HepG2 (cell line): Measurements from ENCODE around the gene RAB11FIP5. TPM values are rescaled to one million over a fixed set of nuclear protein-coding genes. Genes with fewer than 3 reads are reported as not detected.

ENCODE experiments used
- AGO2 ChIP-seq: fragments of 200-400 bp; formaldehyde crosslinking; optimal IDR thresholded peaks from 2 replicates; pipeline ENCODE3; 2017; ENCODE audit warnings: mild to moderate bottlenecking, low read depth, low read length, moderate library complexity
- CCDC6 ChIP-seq: sonication (generic); formaldehyde crosslinking; IDR thresholded peaks from 2 replicates; pipeline ENCODE4 v1.8.1; 2022; ENCODE audit warnings: mild to moderate bottlenecking, missing genetic modification reagents, moderate library complexity
- CENPT ChIP-seq: sonication (generic); formaldehyde crosslinking; IDR thresholded peaks from 2 replicates; pipeline ENCODE4 v1.8.0; 2022; ENCODE audit warnings: low read depth, mild to moderate bottlenecking, moderate library complexity, missing genetic modification reagents
- EEA1 ChIP-seq: sonication (generic); formaldehyde crosslinking; IDR thresholded peaks from 2 replicates; pipeline ENCODE4 v1.5.1; 2020; ENCODE audit warnings: mild to moderate bottlenecking, missing genetic modification reagents, borderline replicate concordance
- EHMT2 ChIP-seq: fragments of 200-600 bp; sonication (generic); IDR thresholded peaks from 2 replicates; pipeline ENCODE4 v1.7.0; 2017; ENCODE audit warnings: antibody characterized with exemption, low read depth, low read length, borderline replicate concordance
- FOXJ3 ChIP-seq: sonication (generic); formaldehyde crosslinking; IDR thresholded peaks from 2 replicates; pipeline ENCODE4 v1.4.0; 2020; ENCODE audit warnings: missing genetic modification reagents, mild to moderate bottlenecking, borderline replicate concordance
- HOXA3 ChIP-seq: sonication (generic); formaldehyde crosslinking; IDR thresholded peaks from 2 replicates; pipeline ENCODE4 v1.5.0; 2020; ENCODE audit warnings: missing genetic modification reagents
- JUNB ChIP-seq: sonication (generic); formaldehyde crosslinking; IDR thresholded peaks from 2 replicates; pipeline ENCODE4 v1.8.0; 2022; ENCODE audit warnings: missing genetic modification reagents, mild to moderate bottlenecking, borderline replicate concordance
- PAF1 ChIP-seq: IDR thresholded peaks from 2 replicates; pipeline ENCODE4 v1.6.1; 2016; ENCODE audit warnings: missing genetic modification reagents, missing compliant biosample characterization
- ZFP36L2 ChIP-seq: sonication (generic); formaldehyde crosslinking; IDR thresholded peaks from 2 replicates; pipeline ENCODE4 v1.4.0; 2020; ENCODE audit warnings: missing genetic modification reagents
- ZNF124 ChIP-seq: sonication (generic); formaldehyde crosslinking; IDR thresholded peaks from 2 replicates; pipeline ENCODE4 v1.4.0; 2020; ENCODE audit warnings: missing genetic modification reagents
- ZNF570 ChIP-seq: sonication (generic); formaldehyde crosslinking; IDR thresholded peaks from 2 replicates; pipeline ENCODE4 v1.4.0; 2020; ENCODE audit warnings: mild to moderate bottlenecking, missing genetic modification reagents, borderline replicate concordance
- ZNF670 ChIP-seq: sonication (generic); formaldehyde crosslinking; IDR thresholded peaks from 2 replicates; pipeline ENCODE4 v1.8.0; 2022; ENCODE audit warnings: mild to moderate bottlenecking, missing genetic modification reagents, borderline replicate concordance
- ZNF75D ChIP-seq: sonication (generic); formaldehyde crosslinking; IDR thresholded peaks from 2 replicates; pipeline ENCODE4 v1.8.1; 2023; ENCODE audit warnings: missing genetic modification reagents, mild to moderate bottlenecking, borderline replicate concordance
- ZNF777 ChIP-seq: sonication (generic); formaldehyde crosslinking; IDR thresholded peaks from 2 replicates; pipeline ENCODE4 v1.4.0; 2020; ENCODE audit warnings: missing genetic modification reagents
- polyA plus RNA-seq, 8 experiments: library from polyadenylated mRNA; depleted of rRNA in 3 of 8; stranded (reverse) in 7 of 8; unstranded in 1 of 8; fragments of >200 nt; fragmentation: Illumina TruSeq in 4 of 8; extraction: Trizol in 4 of 8; gene quantifications; 2 replicates each; pipeline versions ENCODE4 v1.2.1 to v1.2.3, GENCODE V29; 2011 to 2016; ENCODE audit warnings: low read depth in 4 of 8, missing spikeins in 1 of 8, mixed read lengths in 1 of 8; ENCODE audit not compliant: insufficient read depth in 1 of 8
- total RNA-seq, 5 experiments: library from RNA; depleted of rRNA; stranded (reverse); fragments of >200 nt; fragmentation: Illumina TruSeq; extraction: Trizol; gene quantifications; 2 replicates each; pipeline ENCODE4 v1.2.3, GENCODE V29; 2016; ENCODE audit warnings: low read depth in 1 of 5
- TF ChIP-seq, protein P1 (sequence below): fragments of 450-650 bp; IDR thresholded peaks from 2 replicates; pipeline ENCODE4 v1.6.1; 2017; ENCODE audit warnings: mild to moderate bottlenecking
- TF ChIP-seq, protein P2 (sequence below): sonication (generic); formaldehyde crosslinking; IDR thresholded peaks from 2 replicates; pipeline ENCODE4 v1.4.0; 2020; ENCODE audit warnings: missing genetic modification reagents
- TF ChIP-seq, protein P3 (sequence below): IDR thresholded peaks from 2 replicates; pipeline ENCODE4 v1.6.1; 2018; ENCODE audit warnings: missing genetic modification reagents, mild to moderate bottlenecking, missing compliant biosample characterization
- TF ChIP-seq, protein P4 (sequence below): sonication (generic); formaldehyde crosslinking; IDR thresholded peaks from 2 replicates; pipeline ENCODE4 v1.4.0; 2020; ENCODE audit warnings: low read depth, mild to moderate bottlenecking, missing genetic modification reagents
- TF ChIP-seq, protein P5 (sequence below): sonication (generic); formaldehyde crosslinking; IDR thresholded peaks from 2 replicates; pipeline ENCODE4 v1.4.0; 2020; ENCODE audit warnings: mild to moderate bottlenecking, low read depth, missing genetic modification reagents

RAB11FIP5 gene
- total and polyA plus RNA-seq, 2 of the 13 experiments (the other 11 are each of a cell fraction or from before 2014, with no cell fraction given): 9.4 to 22.9 TPM

DNA sequence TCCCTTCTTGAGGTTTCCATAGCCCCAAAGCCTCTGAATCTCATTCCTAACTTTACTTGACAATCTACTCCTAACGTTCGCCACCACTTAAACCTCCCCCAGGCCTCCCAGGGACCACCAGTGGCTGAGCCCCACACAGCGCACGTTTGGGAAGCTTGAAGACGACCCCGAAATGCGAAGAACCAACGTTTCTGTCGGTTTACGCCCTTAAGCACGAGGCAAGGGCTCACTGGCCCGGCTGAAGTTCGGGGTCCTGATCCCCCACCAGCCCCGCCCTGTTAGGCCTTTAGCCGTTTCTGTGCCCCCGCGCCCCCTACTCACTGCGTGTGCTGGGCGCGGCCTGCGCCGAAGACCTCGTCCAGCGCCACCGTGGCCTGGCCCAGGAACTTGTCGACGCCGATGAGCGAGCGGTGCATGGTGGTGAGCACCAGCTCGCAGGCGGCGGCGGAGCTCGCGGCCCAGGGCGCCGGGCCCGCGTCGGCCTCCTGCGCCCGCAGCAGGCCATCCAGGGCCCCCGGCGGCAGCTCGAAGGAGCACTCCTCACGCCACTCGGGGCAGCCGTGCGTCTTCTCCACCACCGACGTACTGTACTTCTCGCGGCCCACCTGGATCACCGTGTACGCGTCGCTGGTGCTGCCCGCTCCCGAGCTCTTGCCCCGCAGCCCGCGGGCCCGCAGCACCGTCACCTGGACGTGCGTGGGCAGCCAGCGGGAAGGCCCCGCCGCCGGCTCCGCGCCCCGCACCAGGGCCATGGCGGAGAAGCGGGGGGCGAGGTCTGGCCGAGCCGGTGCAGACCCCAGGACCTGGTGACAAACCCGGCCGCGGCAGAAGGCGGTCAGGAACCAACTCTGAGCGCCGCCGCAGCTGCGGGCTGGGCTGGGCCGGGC, 479 bp downstream of the RAB11FIP5 start (continued):
- TF ChIP-seq, protein P1, sequence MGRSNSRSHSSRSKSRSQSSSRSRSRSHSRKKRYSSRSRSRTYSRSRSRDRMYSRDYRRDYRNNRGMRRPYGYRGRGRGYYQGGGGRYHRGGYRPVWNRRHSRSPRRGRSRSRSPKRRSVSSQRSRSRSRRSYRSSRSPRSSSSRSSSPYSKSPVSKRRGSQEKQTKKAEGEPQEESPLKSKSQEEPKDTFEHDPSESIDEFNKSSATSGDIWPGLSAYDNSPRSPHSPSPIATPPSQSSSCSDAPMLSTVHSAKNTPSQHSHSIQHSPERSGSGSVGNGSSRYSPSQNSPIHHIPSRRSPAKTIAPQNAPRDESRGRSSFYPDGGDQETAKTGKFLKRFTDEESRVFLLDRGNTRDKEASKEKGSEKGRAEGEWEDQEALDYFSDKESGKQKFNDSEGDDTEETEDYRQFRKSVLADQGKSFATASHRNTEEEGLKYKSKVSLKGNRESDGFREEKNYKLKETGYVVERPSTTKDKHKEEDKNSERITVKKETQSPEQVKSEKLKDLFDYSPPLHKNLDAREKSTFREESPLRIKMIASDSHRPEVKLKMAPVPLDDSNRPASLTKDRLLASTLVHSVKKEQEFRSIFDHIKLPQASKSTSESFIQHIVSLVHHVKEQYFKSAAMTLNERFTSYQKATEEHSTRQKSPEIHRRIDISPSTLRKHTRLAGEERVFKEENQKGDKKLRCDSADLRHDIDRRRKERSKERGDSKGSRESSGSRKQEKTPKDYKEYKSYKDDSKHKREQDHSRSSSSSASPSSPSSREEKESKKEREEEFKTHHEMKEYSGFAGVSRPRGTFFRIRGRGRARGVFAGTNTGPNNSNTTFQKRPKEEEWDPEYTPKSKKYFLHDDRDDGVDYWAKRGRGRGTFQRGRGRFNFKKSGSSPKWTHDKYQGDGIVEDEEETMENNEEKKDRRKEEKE: no peak
- TF ChIP-seq ZNF75D (CRISPR knock-in tag) (no peak), PAF1 (CRISPR knock-in tag) (no peak), ZNF777 (CRISPR knock-in tag) (peak; percentile 96), FOXJ3 (CRISPR knock-in tag) (no peak), ZFP36L2 (CRISPR knock-in tag) (0 out of 2 replicates have a peak, but pooled peaks have one; percentile 37), EEA1 (CRISPR knock-in tag) (peak; percentile 94), HOXA3 (peak; percentile 70), ZNF670 (no peak; the same call in 1 of the 2 replicates), CENPT (CRISPR knock-in tag) (peak; percentile 78), CCDC6 (CRISPR knock-in tag) (peak; percentile 44; the same call in 1 of the 2 replicates), ZNF124 (CRISPR knock-in tag) (no peak), ZNF570 (CRISPR knock-in tag) (peak; percentile 90; the same call in 1 of the 2 replicates), AGO2 (peak; percentile 41), EHMT2 (no peak), JUNB (CRISPR knock-in tag) (peak; percentile 70; the same call in 1 of the 2 replicates)
- TF ChIP-seq, protein P2, sequence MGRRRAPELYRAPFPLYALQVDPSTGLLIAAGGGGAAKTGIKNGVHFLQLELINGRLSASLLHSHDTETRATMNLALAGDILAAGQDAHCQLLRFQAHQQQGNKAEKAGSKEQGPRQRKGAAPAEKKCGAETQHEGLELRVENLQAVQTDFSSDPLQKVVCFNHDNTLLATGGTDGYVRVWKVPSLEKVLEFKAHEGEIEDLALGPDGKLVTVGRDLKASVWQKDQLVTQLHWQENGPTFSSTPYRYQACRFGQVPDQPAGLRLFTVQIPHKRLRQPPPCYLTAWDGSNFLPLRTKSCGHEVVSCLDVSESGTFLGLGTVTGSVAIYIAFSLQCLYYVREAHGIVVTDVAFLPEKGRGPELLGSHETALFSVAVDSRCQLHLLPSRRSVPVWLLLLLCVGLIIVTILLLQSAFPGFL: no peak
- TF ChIP-seq, protein P3, sequence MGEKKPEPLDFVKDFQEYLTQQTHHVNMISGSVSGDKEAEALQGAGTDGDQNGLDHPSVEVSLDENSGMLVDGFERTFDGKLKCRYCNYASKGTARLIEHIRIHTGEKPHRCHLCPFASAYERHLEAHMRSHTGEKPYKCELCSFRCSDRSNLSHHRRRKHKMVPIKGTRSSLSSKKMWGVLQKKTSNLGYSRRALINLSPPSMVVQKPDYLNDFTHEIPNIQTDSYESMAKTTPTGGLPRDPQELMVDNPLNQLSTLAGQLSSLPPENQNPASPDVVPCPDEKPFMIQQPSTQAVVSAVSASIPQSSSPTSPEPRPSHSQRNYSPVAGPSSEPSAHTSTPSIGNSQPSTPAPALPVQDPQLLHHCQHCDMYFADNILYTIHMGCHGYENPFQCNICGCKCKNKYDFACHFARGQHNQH (CRISPR knock-in tag): peak; percentile 58; the same call in 1 of the 2 replicates
- TF ChIP-seq, protein P4, sequence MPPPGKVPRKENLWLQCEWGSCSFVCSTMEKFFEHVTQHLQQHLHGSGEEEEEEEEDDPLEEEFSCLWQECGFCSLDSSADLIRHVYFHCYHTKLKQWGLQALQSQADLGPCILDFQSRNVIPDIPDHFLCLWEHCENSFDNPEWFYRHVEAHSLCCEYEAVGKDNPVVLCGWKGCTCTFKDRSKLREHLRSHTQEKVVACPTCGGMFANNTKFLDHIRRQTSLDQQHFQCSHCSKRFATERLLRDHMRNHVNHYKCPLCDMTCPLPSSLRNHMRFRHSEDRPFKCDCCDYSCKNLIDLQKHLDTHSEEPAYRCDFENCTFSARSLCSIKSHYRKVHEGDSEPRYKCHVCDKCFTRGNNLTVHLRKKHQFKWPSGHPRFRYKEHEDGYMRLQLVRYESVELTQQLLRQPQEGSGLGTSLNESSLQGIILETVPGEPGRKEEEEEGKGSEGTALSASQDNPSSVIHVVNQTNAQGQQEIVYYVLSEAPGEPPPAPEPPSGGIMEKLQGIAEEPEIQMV (CRISPR knock-in tag): 0 out of 2 replicates have a peak, but pooled peaks have one; percentile 58
- TF ChIP-seq, protein P5, sequence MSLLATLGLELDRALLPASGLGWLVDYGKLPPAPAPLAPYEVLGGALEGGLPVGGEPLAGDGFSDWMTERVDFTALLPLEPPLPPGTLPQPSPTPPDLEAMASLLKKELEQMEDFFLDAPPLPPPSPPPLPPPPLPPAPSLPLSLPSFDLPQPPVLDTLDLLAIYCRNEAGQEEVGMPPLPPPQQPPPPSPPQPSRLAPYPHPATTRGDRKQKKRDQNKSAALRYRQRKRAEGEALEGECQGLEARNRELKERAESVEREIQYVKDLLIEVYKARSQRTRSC: no peak
